ENCODE results near the gene LRP1B. TPM values are rescaled to one million over a fixed set of nuclear protein-coding genes. Genes with fewer than 3 reads are reported as not detected.

The LRP1B gene
- polyA plus RNA-seq, 1 donor from 2014 or later = 12.7 TPM

- no peak for TF ChIP-seq TAF1 (IDR thresholded peaks at IDR 0.05; ENCODE audit: low read depth)
- Histone ChIP-seq H3K4me2 (ENCODE audit: low read length) (no peak overlapping the region), H3K27me3 (ENCODE audit: insufficient read depth, low read depth, low read length) (no peaks in the 10 kb centered on the region), H3K4me3 (ENCODE audit: low read length) (no peak overlapping the region), H3K9me2 (ENCODE audit: insufficient read depth, low read length) (no peaks in the 10 kb centered on the region), H3K9me3 (ENCODE audit: low read length) (no peaks in the 10 kb centered on the region), H4K20me1 (ENCODE audit: insufficient read depth) (no peaks in the 10 kb centered on the region), H3K27ac (ENCODE audit: low read length) (no peak overlapping the region), H3F3A (ENCODE audit: insufficient read depth, low read length, poor library complexity, severe bottlenecking) (no peaks in the 10 kb centered on the region), H3K9ac (ENCODE audit: low read length) (no peak overlapping the region), H3K79me2 (replicated peaks; ENCODE audit: insufficient read depth, low read length) (no peaks in the 10 kb centered on the region), H3K36me3 (ENCODE audit: insufficient read depth, low read length) (no peaks in the 10 kb centered on the region), H2AFZ (ENCODE audit: low read depth, low read length) (no peak overlapping the region)
Observed at GRCh38 chr2:141767051-141767450, 363.8 kb downstream of the LRP1B start.

- Histone ChIP-seq H3K9ac (ENCODE audit: low read length) (no peak overlapping the region), H4K20me1 (ENCODE audit: insufficient read depth) (no peaks in the 10 kb centered on the region), H3K4me2 (ENCODE audit: low read length) (no peak overlapping the region), H3K27ac (ENCODE audit: low read length) (no peak overlapping the region), H3K79me2 (replicated peaks; ENCODE audit: insufficient read depth, low read length) (no peaks in the 10 kb centered on the region), H3K4me3 (ENCODE audit: low read length) (no peak overlapping the region), H3K9me2 (ENCODE audit: insufficient read depth, low read length) (no peaks in the 10 kb centered on the region), H3K27me3 (ENCODE audit: insufficient read depth, low read depth, low read length) (no peaks in the 10 kb centered on the region), H3F3A (ENCODE audit: insufficient read depth, low read length, poor library complexity, severe bottlenecking) (no peaks in the 10 kb centered on the region), H3K9me3 (ENCODE audit: low read length) (no peaks in the 10 kb centered on the region), H3K36me3 (ENCODE audit: insufficient read depth, low read length) (no peaks in the 10 kb centered on the region), H2AFZ (ENCODE audit: low read depth, low read length) (no peak overlapping the region)
- no peak for TF ChIP-seq REST (IDR thresholded peaks at IDR 0.05; ENCODE audit: borderline replicate concordance)
- no peak for TF ChIP-seq TAF1 (IDR thresholded peaks at IDR 0.05; ENCODE audit: low read depth)
- TF ChIP-seq POLR2AphosphoS5 (IDR thresholded peaks at IDR 0.05) = no peak
- no peak for TF ChIP-seq MXI1 (conservative IDR thresholded peaks at IDR 0.05; ENCODE audit: poor library complexity, severe bottlenecking)
- TF ChIP-seq EZH2 (IDR thresholded peaks at IDR 0.05; ENCODE audit: borderline replicate concordance, insufficient read depth, low read length, poor library complexity, severe bottlenecking) = no peak
- TF ChIP-seq RAD21 (conservative IDR thresholded peaks at IDR 0.05) = no peak
- no peak for TF ChIP-seq SMC3 (conservative IDR thresholded peaks at IDR 0.05; ENCODE audit: poor library complexity)
- no peak for TF ChIP-seq CTCF (IDR thresholded peaks at IDR 0.05; ENCODE audit: poor library complexity, severe bottlenecking)
Observed at GRCh38 chr2:141766225-141766624, 364.6 kb downstream of the LRP1B start.

- H2AFZ ChIP-seq (ENCODE audit: low read depth, low read length) = no peak overlapping the region
- no peak for TF ChIP-seq RAD21 (conservative IDR thresholded peaks at IDR 0.05)
- no peak for TF ChIP-seq SMC3 (conservative IDR thresholded peaks at IDR 0.05; ENCODE audit: poor library complexity)
- no peak for TF ChIP-seq CTCF (IDR thresholded peaks at IDR 0.05; ENCODE audit: poor library complexity, severe bottlenecking)
- TF ChIP-seq REST (IDR thresholded peaks at IDR 0.05; ENCODE audit: borderline replicate concordance) = no peak
- no peak for TF ChIP-seq TAF1 (IDR thresholded peaks at IDR 0.05; ENCODE audit: low read depth)
- no peak for TF ChIP-seq EP300 (conservative IDR thresholded peaks at IDR 0.05; ENCODE audit: poor library complexity, severe bottlenecking)
- TF ChIP-seq POLR2AphosphoS5 (IDR thresholded peaks at IDR 0.05) = no peak
- TF ChIP-seq EZH2 (IDR thresholded peaks at IDR 0.05; ENCODE audit: borderline replicate concordance, insufficient read depth, low read length, poor library complexity, severe bottlenecking) = no peak
- no peak for TF ChIP-seq MXI1 (conservative IDR thresholded peaks at IDR 0.05; ENCODE audit: poor library complexity, severe bottlenecking)
Observed at GRCh38 chr2:141748616-141749015, 382.2 kb downstream of the LRP1B start.

More at GRCh38 chr2:141748616-141749015, 382.2 kb downstream of the LRP1B start:
- Histone ChIP-seq H3K9ac (ENCODE audit: low read length) (no peak overlapping the region), H3K9me2 (ENCODE audit: insufficient read depth, low read length) (no peaks in the 10 kb centered on the region), H3K27ac (ENCODE audit: low read length) (no peak overlapping the region), H3K9me3 (ENCODE audit: low read length) (no peaks in the 10 kb centered on the region), H3K4me3 (ENCODE audit: low read length) (no peak overlapping the region), H3F3A (ENCODE audit: insufficient read depth, low read length, poor library complexity, severe bottlenecking) (no peaks in the 10 kb centered on the region), H4K20me1 (ENCODE audit: insufficient read depth) (no peaks in the 10 kb centered on the region), H3K79me2 (replicated peaks; ENCODE audit: insufficient read depth, low read length) (no peaks in the 10 kb centered on the region), H3K36me3 (ENCODE audit: insufficient read depth, low read length) (no peaks in the 10 kb centered on the region), H3K27me3 (ENCODE audit: insufficient read depth, low read depth, low read length) (no peaks in the 10 kb centered on the region), H3K4me2 (ENCODE audit: low read length) (no peak overlapping the region)

Data from neural cell (in vitro differentiated cells).